IPS DF 4.7 (cell line): ENCODE data around the gene ZNF18.
"Not testable (repeated sequence)": the region's sequence is repeated elsewhere in the genome, so short reads cannot be mapped to it uniquely, and the experiment has no call there.

Source experiments
- DNase-seq: peaks from one replicate; pipeline ENCODE4 v3.0.0-alpha.2; 2013; ENCODE audit warnings: low spot score; ENCODE audit errors: extremely low read depth

The ZNF18 gene

DNA sequence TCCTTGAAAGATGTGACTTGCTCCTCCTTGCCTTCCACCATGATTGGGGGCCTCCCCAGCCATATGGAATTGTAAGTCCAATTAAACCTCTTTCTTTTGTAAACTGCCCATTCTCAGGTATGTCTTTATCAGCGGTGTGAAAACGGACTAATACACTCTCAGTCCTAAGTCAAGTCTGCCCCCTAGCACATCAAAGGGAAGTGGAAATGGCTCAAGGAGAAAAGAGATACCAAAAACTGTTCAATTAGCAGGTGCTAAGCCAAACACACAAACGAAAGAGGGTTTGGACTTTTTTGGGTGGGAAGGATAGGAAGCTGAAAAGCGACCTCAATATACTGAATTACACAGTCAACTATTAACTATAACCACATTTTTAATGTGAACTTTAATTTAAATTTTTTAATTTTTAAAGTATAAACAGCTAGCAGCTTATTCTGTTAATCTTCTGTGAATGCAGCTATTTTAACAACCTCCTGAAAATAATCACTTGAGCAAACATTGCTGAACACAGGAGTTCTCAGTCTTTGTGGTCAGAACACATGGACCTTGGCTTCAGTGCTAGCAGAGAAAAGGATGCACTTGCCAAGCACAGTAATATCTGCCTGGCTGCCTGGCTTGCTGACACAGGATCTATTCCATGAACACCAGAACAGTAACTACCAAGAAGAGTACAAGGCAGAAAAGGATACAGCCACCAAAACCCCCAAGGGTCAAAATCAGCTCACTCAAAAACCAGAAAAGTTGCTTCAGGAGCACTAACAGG is 10.9 kb downstream of the ZNF18 start:
- DNase-seq = no peak

DNA sequence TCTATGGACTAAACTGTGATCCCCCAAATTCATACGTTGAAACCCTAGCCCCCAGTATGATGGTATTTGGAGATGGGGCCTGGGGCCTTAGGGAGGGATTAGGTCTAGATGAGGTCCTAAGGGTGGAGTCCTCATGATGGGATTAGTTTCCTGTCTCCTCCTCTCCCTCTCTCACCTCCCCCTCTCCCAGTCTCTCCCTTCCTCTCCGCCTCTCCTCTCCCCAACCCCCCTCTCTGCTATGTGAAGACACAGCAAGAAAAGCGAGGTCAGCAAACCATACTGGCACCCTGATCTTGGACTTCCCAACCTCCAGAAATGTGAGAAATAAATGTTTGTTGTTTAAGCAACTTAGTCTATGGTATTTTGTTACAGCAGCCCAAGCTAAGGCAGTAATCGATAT is 15.4 kb downstream of the ZNF18 start:
- no peak for DNase-seq

DNA sequence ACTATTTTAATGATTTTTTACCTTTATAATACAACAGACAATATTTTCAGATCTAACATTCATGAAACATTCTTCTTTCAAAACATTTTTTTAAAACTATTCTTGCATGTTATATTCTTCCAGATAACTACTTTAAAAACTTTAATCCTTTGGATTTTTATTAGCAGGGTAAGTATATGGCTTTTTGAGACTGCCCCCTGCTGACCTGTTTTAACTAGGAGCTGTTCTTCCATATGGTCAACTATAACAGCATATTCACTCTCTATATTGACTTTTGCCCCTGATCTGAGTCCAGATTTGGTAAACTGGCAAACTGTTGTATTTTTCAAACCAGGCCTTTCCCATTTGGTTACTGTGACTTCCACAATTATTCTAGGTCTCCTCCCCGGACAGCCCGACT is 16.5 kb downstream of the ZNF18 start:
- no peak for DNase-seq

DNA sequence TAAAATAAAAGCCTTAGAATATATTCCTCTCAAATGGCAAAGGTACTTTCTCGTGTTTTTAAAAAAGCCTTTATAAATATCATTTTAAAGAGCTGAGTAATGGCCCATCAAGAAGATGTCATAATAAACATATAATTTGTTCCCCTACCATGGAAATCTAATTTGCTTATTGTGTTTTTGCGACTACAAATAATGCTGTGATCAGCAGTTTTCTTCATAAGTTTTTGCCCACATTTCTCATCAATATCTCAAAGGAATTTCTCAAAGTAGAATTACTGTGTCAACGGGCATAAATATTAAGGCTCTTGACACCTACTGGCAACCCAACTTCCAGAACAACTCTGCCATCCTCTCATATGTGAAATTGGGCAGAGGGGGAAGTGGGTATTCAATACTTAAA is 17.5 kb downstream of the ZNF18 start:
- no peak for DNase-seq

DNA sequence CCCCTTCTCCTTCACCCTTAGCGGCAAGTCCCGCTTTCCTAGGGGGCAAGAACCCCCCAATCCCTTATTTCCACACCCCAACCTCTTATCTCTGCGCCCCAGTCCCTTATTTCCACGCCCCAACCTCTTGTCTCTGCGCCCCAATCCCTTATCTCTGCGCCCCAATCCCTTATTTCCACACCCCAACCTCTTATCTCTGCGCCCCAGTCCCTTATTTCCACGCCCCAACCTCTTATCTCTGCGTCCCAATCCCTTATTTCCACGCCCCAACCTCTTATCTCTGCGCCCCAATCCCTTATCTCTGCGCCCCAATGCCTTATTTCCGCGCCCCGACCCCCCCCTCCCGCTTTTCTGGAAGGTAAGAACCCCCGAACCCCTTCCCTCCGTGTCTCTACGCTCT is 24.5 kb downstream of the ZNF18 start:
- not testable (repeated sequence) for DNase-seq

DNA sequence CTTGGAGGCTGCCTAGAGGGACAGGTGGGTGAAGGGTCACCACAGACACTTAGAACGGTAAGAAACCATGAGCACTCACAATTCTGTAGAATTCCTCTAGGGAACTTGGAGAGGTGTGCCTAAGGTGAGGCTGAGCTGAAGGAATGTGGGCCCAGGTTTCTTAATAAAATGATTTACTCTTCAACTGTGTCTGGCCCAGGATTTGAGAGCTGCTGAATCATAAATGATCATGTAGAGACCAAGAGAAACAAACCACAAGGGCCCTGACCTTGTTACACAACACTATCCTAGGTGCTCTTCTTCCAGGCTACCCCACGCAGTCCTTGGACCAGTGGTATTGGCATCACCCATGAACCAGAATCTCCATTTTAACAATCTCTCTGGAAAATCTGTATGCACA is 27.7 kb downstream of the ZNF18 start:
- DNase-seq = no peak

DNA sequence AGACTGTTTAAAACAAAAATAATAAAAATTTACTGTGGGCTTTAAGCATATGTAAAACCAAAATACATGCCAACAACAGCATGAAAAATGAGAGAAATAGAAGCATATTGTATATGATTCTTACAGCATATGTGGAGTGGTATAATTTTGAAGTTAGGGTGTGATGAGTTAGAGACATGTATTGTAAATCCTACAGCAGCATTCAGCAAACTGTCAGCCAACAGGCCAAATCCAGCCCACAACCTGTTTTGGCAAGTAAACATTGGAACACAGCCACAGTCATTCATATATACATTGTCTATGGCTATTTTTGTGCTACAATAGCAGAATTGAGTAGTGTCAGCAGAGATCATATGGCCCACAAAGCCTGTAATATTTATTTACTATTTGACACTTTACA is 42.3 kb downstream of the ZNF18 start:
- no peak for DNase-seq

DNA sequence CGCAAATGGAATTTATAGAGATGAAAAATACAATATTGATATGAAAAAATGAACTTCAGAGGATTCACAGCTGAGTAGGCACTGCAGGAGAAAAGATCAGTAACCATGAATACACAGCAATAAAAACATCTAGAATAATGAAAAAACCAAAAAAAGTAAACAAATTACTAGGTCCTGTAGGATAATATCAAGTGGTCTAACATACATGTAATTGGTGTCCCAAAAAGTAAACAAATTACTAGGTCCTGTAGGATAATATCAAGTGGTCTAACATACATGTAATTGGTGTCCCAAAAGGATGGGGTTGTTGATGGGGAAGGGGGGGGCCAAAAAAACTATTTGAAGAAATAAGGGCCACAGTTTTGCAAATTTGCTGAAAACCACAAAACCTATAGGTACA is 43.4 kb downstream of the ZNF18 start:
- no peak for DNase-seq

- DNase-seq = no peak
Measured at GRCh38 chr17:11952610-11953009, 44.7 kb downstream of the ZNF18 start.

DNA sequence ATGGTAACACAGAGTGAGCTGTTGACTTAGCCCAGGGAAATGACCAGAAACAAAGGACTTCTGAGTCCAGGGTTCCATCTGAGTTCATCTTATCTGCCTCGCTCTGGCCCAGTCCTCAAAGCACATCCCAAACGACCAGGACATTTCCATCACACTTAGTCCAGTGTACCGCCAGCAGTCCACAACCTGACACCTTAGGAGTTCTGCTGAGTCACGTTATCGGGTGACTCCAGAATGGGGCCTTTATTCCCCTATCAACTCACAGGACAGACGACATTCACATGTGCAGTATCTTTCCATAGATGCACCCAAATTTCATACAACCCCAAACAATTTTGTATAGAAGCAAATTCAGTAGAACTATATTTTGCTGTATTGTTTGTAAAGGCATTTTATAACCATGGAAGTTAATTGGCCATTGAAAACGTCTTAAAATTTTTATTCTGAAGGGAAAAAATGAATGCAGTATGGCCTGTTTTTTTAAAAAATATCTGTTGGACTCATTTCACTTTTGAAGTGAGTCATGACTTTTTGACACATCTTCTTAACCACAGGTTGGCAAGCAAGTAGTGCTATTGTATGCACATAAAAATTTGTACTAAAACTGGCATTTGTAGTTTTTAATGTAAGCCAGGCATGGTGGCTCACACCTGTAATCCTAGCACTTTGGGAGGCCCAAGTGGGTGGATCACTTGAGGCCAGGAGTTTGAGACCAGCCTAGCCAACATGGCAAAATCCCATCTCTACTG is 46.3 kb downstream of the ZNF18 start:
- no peak for DNase-seq

- not testable (repeated sequence) for DNase-seq
Measured at GRCh38 chr17:11949571-11949970, 47.7 kb downstream of the ZNF18 start.

DNA sequence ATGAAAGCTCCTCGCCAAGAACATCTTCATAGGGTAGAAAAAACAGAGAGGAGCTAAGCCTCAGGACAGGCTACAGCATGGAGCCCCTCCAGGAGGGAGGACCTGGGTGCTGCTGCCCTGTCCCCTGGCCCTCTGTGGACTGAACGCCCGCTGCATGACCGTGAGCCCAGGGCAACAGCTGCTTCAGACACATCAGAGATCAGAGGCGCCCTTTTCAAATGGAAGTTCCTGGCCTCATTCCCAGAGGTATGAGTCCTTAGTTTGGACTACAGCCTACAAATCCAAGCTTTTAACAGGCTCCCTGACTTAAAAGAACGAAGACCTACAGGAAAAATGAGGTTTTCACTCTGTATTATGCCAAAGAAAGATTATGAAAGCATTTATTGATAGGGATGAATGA is 48.5 kb downstream of the ZNF18 start:
- DNase-seq = no peak

- DNase-seq = no peak
Measured at GRCh38 chr17:11944587-11944986, 52.7 kb downstream of the ZNF18 start.

GRCh38 chr17:11943759-11944347 is 53.4 kb downstream of the ZNF18 start:
- no peak for DNase-seq

GRCh38 chr17:11943086-11943485 is 54.2 kb downstream of the ZNF18 start:
- DNase-seq = not testable (repeated sequence)

DNA sequence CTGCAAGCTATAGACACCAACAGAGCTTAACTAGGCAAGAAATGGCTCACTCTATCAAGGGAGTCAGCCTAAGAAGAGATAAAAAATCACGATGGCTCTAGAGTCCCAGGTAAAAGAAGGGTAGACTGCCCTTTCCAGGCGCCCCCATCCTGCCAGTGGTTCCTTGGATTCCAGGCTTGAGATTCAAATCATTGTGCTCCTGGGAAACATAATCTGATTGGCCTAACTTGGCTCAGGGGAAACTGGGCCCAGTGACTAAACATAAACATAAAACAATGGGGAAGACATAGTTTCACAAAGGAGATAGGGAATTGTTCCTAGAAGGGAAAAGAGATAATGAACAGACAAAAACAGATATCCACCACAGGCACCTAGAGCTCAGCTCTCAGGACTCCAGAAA is 56.4 kb downstream of the ZNF18 start:
- DNase-seq = no peak

GRCh38 chr17:11935734-11936406 is 61.4 kb downstream of the ZNF18 start:
- no peak for DNase-seq

- DNase-seq = no peak
Measured at GRCh38 chr17:11932337-11932898, 64.9 kb downstream of the ZNF18 start.

DNA sequence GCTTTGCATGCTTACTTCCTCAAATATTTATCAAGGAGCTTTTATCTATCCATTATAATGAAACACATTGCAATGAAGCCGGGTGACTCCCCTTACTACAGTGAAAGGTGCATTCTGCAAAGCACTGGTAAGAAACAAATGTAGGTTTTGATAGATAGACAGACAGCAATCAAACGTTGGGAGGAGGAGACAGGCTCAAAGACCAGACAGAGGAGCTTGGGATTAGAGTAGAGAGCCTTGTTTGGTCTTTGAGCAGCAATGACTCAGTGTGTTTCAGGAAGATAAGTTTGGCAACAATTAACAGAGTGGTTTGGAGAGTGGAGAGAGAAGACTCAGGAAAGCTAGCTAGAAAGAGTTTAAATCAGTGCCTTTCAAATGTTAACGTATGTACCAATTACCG is 68.8 kb downstream of the ZNF18 start:
- no peak for DNase-seq
